Activated T-cell treated with anti-CD3 and anti-CD28 coated beads for 1 hour (primary cell): ENCODE data around the gene PAK4.

Experiments used
- DNase-seq: peaks from one replicate; pipeline ENCODE4 v3.0.0-alpha.2; 2020; ENCODE audit warnings: low read depth

The PAK4 gene

GRCh38 chr19:39180749-39181148 is 55.2 kb downstream of the PAK4 start:
- no peak for DNase-seq

GRCh38 chr19:39181500-39182173 is 56.1 kb downstream of the PAK4 start:
- no peak for DNase-seq

GRCh38 chr19:39182174-39182505 is 56.6 kb downstream of the PAK4 start:
- no peak for DNase-seq

GRCh38 chr19:39183104-39183503 is 57.5 kb downstream of the PAK4 start:
- DNase-seq, result no peak

- no peak for DNase-seq
Observed at GRCh38 chr19:39186391-39186790, 60.8 kb downstream of the PAK4 start.

- DNase-seq, result no peak
Observed at GRCh38 chr19:39187552-39187943, 62.0 kb downstream of the PAK4 start.

GRCh38 chr19:39188960-39189359 is 63.4 kb downstream of the PAK4 start:
- DNase-seq, result no peak

GRCh38 chr19:39190768-39191167 is 65.2 kb downstream of the PAK4 start:
- DNase-seq, result no peak

- no peak for DNase-seq
Observed at GRCh38 chr19:39192846-39193245, 67.3 kb downstream of the PAK4 start.

- no peak for DNase-seq
Observed at GRCh38 chr19:39193803-39194202, 68.2 kb downstream of the PAK4 start.

GRCh38 chr19:39194832-39195542 is 69.4 kb downstream of the PAK4 start:
- DNase-seq, result no peak

- DNase-seq, result no peak
Observed at GRCh38 chr19:39195755-39196154, 70.2 kb downstream of the PAK4 start.

- no peak for DNase-seq
Observed at GRCh38 chr19:39196320-39196719, 70.7 kb downstream of the PAK4 start.

GRCh38 chr19:39196860-39197562 is 71.4 kb downstream of the PAK4 start, which contains the start of gene NCCRP1:
Gene NCCRP1 (plus strand): TSS chr19:39196964. CDS start chr19:39196983, 19 bp downstream.
- DNase-seq, result no peak

- no peak for DNase-seq
Observed at GRCh38 chr19:39197808-39198207, 72.2 kb downstream of the PAK4 start.

GRCh38 chr19:39199025-39199424 is 73.4 kb downstream of the PAK4 start:
- DNase-seq, result no peak

GRCh38 chr19:39200066-39200802 is 74.6 kb downstream of the PAK4 start:
- no peak for DNase-seq

GRCh38 chr19:39200803-39201115 is 75.2 kb downstream of the PAK4 start:
- DNase-seq, result no peak

- no peak for DNase-seq
Observed at GRCh38 chr19:39202998-39203355, 77.4 kb downstream of the PAK4 start.

- DNase-seq, result no peak
Observed at GRCh38 chr19:39203372-39204341, 78.1 kb downstream of the PAK4 start, which contains the start of gene SYCN. Gene SYCN (minus strand): TSS chr19:39204263. CDS start chr19:39204254, 9 bp downstream.

- DNase-seq, result no peak
Observed at GRCh38 chr19:39205449-39205764, 79.8 kb downstream of the PAK4 start.

GRCh38 chr19:39206122-39206521 is 80.5 kb downstream of the PAK4 start:
- DNase-seq, result no peak
